Pancreas (tissue), 10 donors: ENCODE results near the gene GRIK1. TPM values are rescaled to one million over a fixed set of nuclear protein-coding genes. Genes with fewer than 3 reads are reported as not detected.

Experiments
- ATAC-seq, 4 donors: fragments of 200-7000 bp; cut with Tn5 transposase; one replicate each; pipeline versions ENCODE4 v1.8.0 to v1.9.1; 2020; ENCODE audit warnings: mild to moderate bottlenecking in 4 of 4, moderate library complexity in 4 of 4
- DNase-seq, 6 donors: peaks; one replicate each; pipeline ENCODE4 v3.0.0-alpha.2; 2020
- FAIRE-seq: peaks from 2 replicates; lab custom pipeline; 2012; peaks lifted over from hg19 to GRCh38; lab: Jason Lieb, UNC
- H3K27ac ChIP-seq, 4 donors: fragments of 200-600 bp; sonication (generic); 1 replicate in 3 of 4; 2 replicates in 1 of 4; pipeline versions ENCODE4 v1.5.0 to v1.8.0; 2020
- H3K27me3 ChIP-seq, 4 donors: fragments of 200-600 bp; one replicate each; pipeline ENCODE4 v1.8.0; 2021
- H3K36me3 ChIP-seq, 3 donors: fragments of 200-600 bp; sonication (generic) in 1 of 3; one replicate each; pipeline versions ENCODE4 v1.5.0 to v1.8.0; 2020 to 2021
- H3K4me1 ChIP-seq, 3 donors: fragments of 200-600 bp; one replicate each; pipeline ENCODE4 v1.8.0; 2021
- H3K4me3 ChIP-seq, 4 donors: fragments of 200-600 bp; sonication (generic) in 2 of 4; one replicate each; pipeline versions ENCODE4 v1.5.0 to v1.8.0; 2020 to 2021
- H3K9me3 ChIP-seq, 4 donors: fragments of 200-600 bp; one replicate each; pipeline ENCODE4 v1.8.0; 2021
- WGBS, 2 donors: extraction: QIAGEN DNeasy Blood & Tissue Kit; methylation state at CpG; one replicate each; pipeline ENCODE4 v1.1.7; 2013; 5-methylcytosine and 5-hydroxymethylcytosine counted together
- intact Hi-C, 3 donors: fragments of 100-400 bp; cut with DNase I; formaldehyde crosslinking; loops; one replicate each; pipeline versions ENCODE4 v1.11.1 to v1.14.2; 2022
- polyA plus RNA-seq, 2 donors: library from polyadenylated mRNA; stranded (reverse); fragments of 200-250 nt; gene quantifications; one replicate each; pipeline ENCODE4 v1.2.3, GENCODE V29; 2013
- total RNA-seq, 6 donors: library from RNA; stranded (reverse); fragmentation: NEBNext Ultra II Directional in 4 of 6; extraction: Animal tissue kit (Norgen Biotek cat#: 25700) in 4 of 6; gene quantifications; one replicate each; pipeline versions ENCODE4 v1.2.1 to v1.2.4, GENCODE V29; 2021 to 2023
- TF ChIP-seq, protein P1 (sequence below), 4 donors: fragments of 200-600 bp; sonication (generic) in 3 of 4; IDR thresholded peaks; one replicate each; pipeline versions ENCODE4 v1.5.0 to v1.8.0; 2021; ENCODE audit warnings: antibody characterized with exemption in 4 of 4
- donor health status: healthy with polysubstance abuse.
- donor health status: DM: no; HTN: no; CAD: no; lungs with moderate emphysema.
- donor health status: DM: no; HTN: no; CAD: no.
- donor health status: control.
- donor health status: control.
- donor health status: Bipolar disorder and iron deficiency.
- donor health status: DM: yes; HTN: yes; CAD: no.
- donor health status: DM: no; HTN: no; CAD: no.
- donor health status: DM: no; HTN: no; CAD: no.
- donor health status: DM: yes; HTN: yes; CAD: no.

Gene GRIK1
- total and polyA plus RNA-seq, 8 donors: 0.02 to 0.09 (median 0.08) TPM; not detected in 5

DNA sequence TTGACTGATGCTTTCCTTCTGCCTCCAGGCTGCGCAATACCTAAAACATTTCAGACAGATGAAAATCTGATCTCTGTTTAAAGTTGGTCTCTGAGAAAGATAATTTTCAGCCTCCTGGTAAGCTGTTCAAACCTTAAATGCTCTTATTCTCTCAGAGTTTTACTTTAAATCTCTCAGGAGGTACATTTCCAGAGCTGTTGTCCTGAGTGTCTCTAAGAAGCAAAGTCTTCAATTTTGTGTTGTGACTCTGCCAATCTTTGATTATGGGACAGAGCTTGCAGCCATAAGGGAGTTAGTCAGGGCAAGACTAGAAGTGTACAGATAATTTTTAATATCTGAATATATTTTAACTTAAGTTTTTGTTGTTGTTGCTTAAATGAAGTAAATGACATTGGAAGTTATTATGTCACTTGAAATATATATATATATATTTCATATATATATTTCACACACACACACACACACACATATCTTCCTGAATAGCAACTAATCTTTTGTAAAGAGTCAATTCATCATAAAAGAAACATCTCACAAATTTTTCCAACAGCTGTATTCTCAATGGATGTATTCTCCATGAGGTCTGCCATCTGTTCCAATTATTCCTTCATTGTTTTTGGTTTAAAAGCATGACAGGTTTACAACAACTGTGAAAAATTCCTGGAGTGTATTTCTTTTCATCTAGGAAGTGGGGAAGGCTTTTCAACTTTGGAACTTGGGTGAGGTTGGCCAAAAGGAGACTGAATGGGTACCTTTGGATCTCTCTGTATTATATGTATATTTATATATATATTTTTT, 381.7 kb downstream of the GRIK1 start:
- ATAC-seq (no peak), FAIRE-seq (no peak), DNase-seq (no peak)
- Histone ChIP-seq H3K27me3 (no peaks in the 10 kb centered on the region), H3K36me3 (no peaks in the 10 kb centered on the region), H3K4me1 (no peaks in the 10 kb centered on the region), H3K27ac (no peak overlapping the region), H3K4me3 (no peak overlapping the region), H3K9me3 (no peaks in the 10 kb centered on the region)
- intact Hi-C loops: no loop called here
- WGBS, 2 donors: 94 to 97% methylated on average over 1 of the region's 1 CpG
- TF ChIP-seq, protein P1, sequence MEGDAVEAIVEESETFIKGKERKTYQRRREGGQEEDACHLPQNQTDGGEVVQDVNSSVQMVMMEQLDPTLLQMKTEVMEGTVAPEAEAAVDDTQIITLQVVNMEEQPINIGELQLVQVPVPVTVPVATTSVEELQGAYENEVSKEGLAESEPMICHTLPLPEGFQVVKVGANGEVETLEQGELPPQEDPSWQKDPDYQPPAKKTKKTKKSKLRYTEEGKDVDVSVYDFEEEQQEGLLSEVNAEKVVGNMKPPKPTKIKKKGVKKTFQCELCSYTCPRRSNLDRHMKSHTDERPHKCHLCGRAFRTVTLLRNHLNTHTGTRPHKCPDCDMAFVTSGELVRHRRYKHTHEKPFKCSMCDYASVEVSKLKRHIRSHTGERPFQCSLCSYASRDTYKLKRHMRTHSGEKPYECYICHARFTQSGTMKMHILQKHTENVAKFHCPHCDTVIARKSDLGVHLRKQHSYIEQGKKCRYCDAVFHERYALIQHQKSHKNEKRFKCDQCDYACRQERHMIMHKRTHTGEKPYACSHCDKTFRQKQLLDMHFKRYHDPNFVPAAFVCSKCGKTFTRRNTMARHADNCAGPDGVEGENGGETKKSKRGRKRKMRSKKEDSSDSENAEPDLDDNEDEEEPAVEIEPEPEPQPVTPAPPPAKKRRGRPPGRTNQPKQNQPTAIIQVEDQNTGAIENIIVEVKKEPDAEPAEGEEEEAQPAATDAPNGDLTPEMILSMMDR (IDR thresholded peaks at IDR 0.05): no peak

DNA sequence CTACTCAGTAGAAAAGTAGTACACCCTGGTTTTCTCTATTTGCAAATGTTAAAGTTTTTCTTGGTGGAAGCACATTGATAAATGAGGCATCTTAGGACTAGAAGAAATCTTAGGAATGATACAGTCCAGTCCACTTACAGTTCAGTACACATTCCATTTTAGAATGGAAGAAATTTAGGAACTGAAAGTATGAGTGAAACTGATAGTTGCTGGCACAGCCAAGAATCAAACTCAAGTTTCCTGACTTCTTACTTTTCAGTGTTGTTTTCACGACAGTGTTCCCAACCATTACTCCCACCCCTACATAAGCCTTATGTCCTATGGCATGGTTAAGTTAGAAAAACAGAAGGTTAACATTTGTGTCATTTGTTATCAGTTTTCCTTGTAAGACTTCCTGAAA, 382.6 kb downstream of the GRIK1 start:
- no peak for FAIRE-seq
- DNase-seq: no peak
- Histone ChIP-seq H3K27me3 (no peaks in the 10 kb centered on the region), H3K36me3 (no peaks in the 10 kb centered on the region), H3K27ac (no peak overlapping the region), H3K4me1 (no peaks in the 10 kb centered on the region), H3K4me3 (no peak overlapping the region), H3K9me3 (no peaks in the 10 kb centered on the region)
- 76 to 81% methylated on average over 1 of the region's 1 CpG for WGBS, 2 donors
- peak in 1 of 4 donors; percentile 17 for ATAC-seq
- TF ChIP-seq, protein P1 (IDR thresholded peaks at IDR 0.05): no peak
- intact Hi-C loops: no loop called here

DNA sequence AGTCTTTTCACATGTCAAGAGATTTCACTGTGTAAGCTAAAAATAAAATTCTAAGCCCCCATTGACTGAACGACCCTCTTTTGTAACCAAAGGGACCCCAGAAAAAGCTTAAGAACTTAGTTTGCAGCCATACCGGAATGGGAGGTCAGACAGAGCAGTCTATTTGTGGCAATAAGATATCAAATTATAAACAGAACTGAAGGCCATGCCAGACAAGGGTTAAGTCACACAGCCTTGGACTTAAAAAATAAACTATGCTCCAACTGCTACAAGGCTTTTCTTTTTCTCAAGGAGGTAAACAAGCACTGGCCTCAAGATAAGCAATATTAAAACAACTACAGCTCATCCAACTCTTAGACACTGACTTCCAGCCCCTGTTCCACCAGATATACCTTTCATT, 384.2 kb downstream of the GRIK1 start:
- 28 to 30% methylated on average over 2 of the region's 2 CpGs for WGBS, 2 donors
- DNase-seq (no peak), FAIRE-seq (no peak), ATAC-seq (peak in 3 of 4 donors; percentile 28 to 43 (median 43))
- H3K27ac ChIP-seq: no peak overlapping the region
- no peaks in the 10 kb centered on the region for H3K9me3 ChIP-seq
- no peak overlapping the region for H3K4me3 ChIP-seq
- TF ChIP-seq, protein P1 (IDR thresholded peaks at IDR 0.05): no peak
- H3K36me3 ChIP-seq: no peaks in the 10 kb centered on the region
- intact Hi-C loops: no loop called here
- H3K27me3 ChIP-seq: no peaks in the 10 kb centered on the region
- no peaks in the 10 kb centered on the region for H3K4me1 ChIP-seq

DNA sequence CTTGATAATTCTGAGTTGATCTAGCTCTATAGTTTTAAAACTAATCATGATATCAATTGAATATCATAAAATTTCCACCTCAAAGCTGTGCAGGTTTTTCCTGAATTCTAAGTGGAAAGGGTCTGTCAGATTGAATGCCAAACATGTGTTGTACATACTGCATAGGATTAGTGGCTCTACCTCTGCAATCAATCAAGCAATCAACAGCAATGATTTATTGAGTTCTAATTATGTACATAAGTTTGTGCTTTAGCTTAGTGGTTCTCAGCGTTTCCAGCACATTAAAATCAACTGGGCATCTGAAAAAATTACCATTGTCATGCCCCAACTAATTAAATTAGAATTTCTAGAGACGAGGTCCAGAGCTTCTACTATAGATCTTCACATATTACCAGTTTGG, 389.6 kb downstream of the GRIK1 start:
- FAIRE-seq (no peak), DNase-seq (no peak), ATAC-seq (no peak)
- Histone ChIP-seq H3K27me3 (no peaks in the 10 kb centered on the region), H3K27ac (no peak overlapping the region), H3K4me3 (no peak overlapping the region), H3K36me3 (no peaks in the 10 kb centered on the region), H3K9me3 (no peaks in the 10 kb centered on the region), H3K4me1 (no peaks in the 10 kb centered on the region)
- WGBS, 2 donors: 84 to 85% methylated on average over 2 of the region's 2 CpGs
- TF ChIP-seq, protein P1 (IDR thresholded peaks at IDR 0.05): no peak
- intact Hi-C loops: no loop called here

DNA sequence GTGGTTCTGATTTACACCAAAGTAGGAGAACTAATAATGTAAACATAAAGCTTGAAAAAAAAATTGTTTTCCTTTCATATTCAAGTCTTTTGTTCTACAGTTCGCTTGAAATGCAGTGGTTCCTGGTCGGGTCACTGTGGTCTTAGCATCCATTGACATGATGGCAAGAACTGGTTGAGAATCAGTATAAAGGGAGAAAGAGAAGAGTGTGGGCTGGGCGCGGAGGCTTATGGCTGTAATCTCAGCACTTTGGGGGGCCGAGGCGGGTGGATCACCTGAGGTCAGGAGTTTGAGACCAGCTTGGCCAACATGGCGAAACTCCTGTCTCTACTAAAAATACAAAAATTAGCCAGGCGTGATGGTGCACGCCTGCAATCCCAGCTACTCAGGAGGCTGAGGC, 390.2 kb downstream of the GRIK1 start:
- DNase-seq (no peak), ATAC-seq (no peak), FAIRE-seq (no peak)
- intact Hi-C loops: no loop called here
- H3K4me1 ChIP-seq: no peaks in the 10 kb centered on the region
- H3K27me3 ChIP-seq: no peaks in the 10 kb centered on the region
- no peaks in the 10 kb centered on the region for H3K9me3 ChIP-seq
- H3K36me3 ChIP-seq: no peaks in the 10 kb centered on the region
- H3K27ac ChIP-seq: no peak overlapping the region
- H3K4me3 ChIP-seq: no peak overlapping the region
- WGBS, 2 donors: 96% methylated on average over 9 of the region's 9 CpGs
- TF ChIP-seq, protein P1 (IDR thresholded peaks at IDR 0.05): no peak
